Natural killer cell (primary cell): ENCODE results near the gene SPCS3. TPM values are rescaled to one million over a fixed set of nuclear protein-coding genes. Genes with fewer than 3 reads are reported as not detected.
"Not testable (repeated sequence)": the region's sequence is repeated elsewhere in the genome, so short reads cannot be mapped to it uniquely, and the experiment has no call there.

Experiments used
- ATAC-seq, 3 donors: fragments of 150-1000 bp in 2 of 3; fragments of 200-7000 bp in 1 of 3; cut with Tn5 transposase; 1 replicate in 1 of 3; 2 replicates in 2 of 3; pipeline ENCODE4 v1.10.0; 2021; ENCODE audit warnings: mild to moderate bottlenecking in 2 of 3, moderate library complexity in 2 of 3
- DNase-seq, 2 donors: peaks; one replicate each; pipeline versions ENCODE4 v3.0.0 to v3.0.0-alpha.2; 2013 to 2021; ENCODE audit warnings: mixed read lengths in 1 of 2
- H3K27ac ChIP-seq: one replicate; pipeline ENCODE4 v1.5.1; 2013; ENCODE audit warnings: mild to moderate bottlenecking, low read length
- H3K27me3 ChIP-seq: one replicate; pipeline ENCODE4 v1.6.1; 2013; ENCODE audit warnings: low read length; ENCODE audit not compliant: control insufficient read depth, insufficient read depth
- H3K36me3 ChIP-seq: one replicate; pipeline ENCODE4 v1.6.1; 2013; ENCODE audit warnings: low read length; ENCODE audit not compliant: control insufficient read depth, insufficient read depth
- H3K4me1 ChIP-seq: one replicate; pipeline ENCODE4 v1.6.1; 2013; ENCODE audit warnings: low read length; ENCODE audit not compliant: control insufficient read depth, insufficient read depth
- H3K4me3 ChIP-seq: one replicate; pipeline ENCODE4 v1.5.1; 2013; ENCODE audit warnings: low read length
- H3K9me3 ChIP-seq: one replicate; pipeline ENCODE4 v1.6.1; 2013; ENCODE audit warnings: low read length; ENCODE audit not compliant: control insufficient read depth, insufficient read depth
- H3K27ac Mint-ChIP-seq, 2 donors: one replicate each; pipeline ENCODE4 v1.8.0; 2022; ENCODE audit warnings: mild to moderate bottlenecking in 2 of 2, mixed read lengths in 2 of 2, moderate library complexity in 1 of 2
- H3K27me3 Mint-ChIP-seq, 2 donors: one replicate each; pipeline ENCODE4 v1.8.0; 2022; ENCODE audit warnings: low read depth in 2 of 2, mixed read lengths in 2 of 2
- H3K36me3 Mint-ChIP-seq: one replicate; pipeline ENCODE4 v1.8.0; 2022; ENCODE audit warnings: mixed read lengths
- H3K4me1 Mint-ChIP-seq, 2 donors: one replicate each; pipeline ENCODE4 v1.8.0; 2022; ENCODE audit warnings: mixed read lengths in 2 of 2
- H3K4me3 Mint-ChIP-seq: one replicate; pipeline ENCODE4 v1.8.0; 2022; ENCODE audit warnings: mild to moderate bottlenecking, moderate library complexity, mixed read lengths
- H3K9me3 Mint-ChIP-seq, 2 donors: one replicate each; pipeline ENCODE4 v1.8.0; 2022; ENCODE audit warnings: mixed read lengths in 2 of 2
- WGBS: methylation state at CpG from one replicate; pipeline ENCODE4 v1.1.7; 2013; ENCODE audit warnings: missing lambda C conversion rate; ENCODE audit not compliant: insufficient coverage; 5-methylcytosine and 5-hydroxymethylcytosine counted together
- intact Hi-C: fragments of 100-400 bp; cut with micrococcal nuclease; formaldehyde crosslinking; loops from one replicate; pipeline ENCODE4 v1.14.2; 2022
- total RNA-seq, 4 donors: library from RNA; stranded (reverse); fragments of 120-200 nt in 1 of 4; gene quantifications; one replicate each; pipeline versions ENCODE4 v1.2.3 to v1.2.4, GENCODE V29; 2013 to 2022
- TF ChIP-seq, protein P1 (sequence below): fragments of 200-600 bp; IDR thresholded peaks from one replicate; pipeline ENCODE4 v1.8.0; 2022; ENCODE audit warnings: antibody characterized with exemption

Gene SPCS3
- total RNA-seq, 3 donors from 2014 or later (not counting 1 experiment from before 2014, with no cell fraction given), result 157 to 204 (median 171) TPM

DNA sequence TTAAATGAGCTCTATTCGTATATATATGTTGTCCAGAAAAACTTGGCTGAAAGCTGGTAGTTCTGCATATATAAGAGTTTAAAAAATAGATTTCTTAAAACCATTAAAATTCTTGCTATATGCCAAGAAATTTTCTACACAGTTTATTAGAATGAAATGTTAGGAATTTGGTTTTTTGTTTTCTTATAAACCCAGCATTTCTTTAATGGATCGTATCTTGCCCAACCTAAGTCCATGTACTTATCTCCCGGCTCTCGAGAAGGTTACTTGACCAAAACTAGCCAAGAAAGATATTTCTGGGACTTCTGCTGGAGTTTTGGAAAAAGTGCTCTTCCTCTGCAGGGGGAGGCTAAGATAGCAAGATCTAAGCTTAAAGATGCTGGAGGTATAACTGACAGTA, 46.0 kb upstream of the SPCS3 start:
- WGBS, result 100% methylated on average over 2 of the region's 4 CpGs
- Mint-ChIP-seq H3K27ac (no peak overlapping the region), H3K27me3 (peaks cover 7 to 10% of the 10 kb centered on the region in 2 donors), H3K36me3 (no peaks in the 10 kb centered on the region), H3K4me3 (no peak overlapping the region), H3K4me1 (no peaks in the 10 kb centered on the region), H3K9me3 (no peaks in the 10 kb centered on the region)
- Histone ChIP-seq H3K27ac (no peak overlapping the region), H3K36me3 (no peaks in the 10 kb centered on the region), H3K4me1 (no peaks in the 10 kb centered on the region), H3K27me3 (peaks cover 2% of the 10 kb centered on the region), H3K9me3 (no peaks in the 10 kb centered on the region), H3K4me3 (no peak overlapping the region)
- intact Hi-C loops, result no loop called here
- ATAC-seq (no peak), DNase-seq (no peak)
- TF ChIP-seq, protein P1, sequence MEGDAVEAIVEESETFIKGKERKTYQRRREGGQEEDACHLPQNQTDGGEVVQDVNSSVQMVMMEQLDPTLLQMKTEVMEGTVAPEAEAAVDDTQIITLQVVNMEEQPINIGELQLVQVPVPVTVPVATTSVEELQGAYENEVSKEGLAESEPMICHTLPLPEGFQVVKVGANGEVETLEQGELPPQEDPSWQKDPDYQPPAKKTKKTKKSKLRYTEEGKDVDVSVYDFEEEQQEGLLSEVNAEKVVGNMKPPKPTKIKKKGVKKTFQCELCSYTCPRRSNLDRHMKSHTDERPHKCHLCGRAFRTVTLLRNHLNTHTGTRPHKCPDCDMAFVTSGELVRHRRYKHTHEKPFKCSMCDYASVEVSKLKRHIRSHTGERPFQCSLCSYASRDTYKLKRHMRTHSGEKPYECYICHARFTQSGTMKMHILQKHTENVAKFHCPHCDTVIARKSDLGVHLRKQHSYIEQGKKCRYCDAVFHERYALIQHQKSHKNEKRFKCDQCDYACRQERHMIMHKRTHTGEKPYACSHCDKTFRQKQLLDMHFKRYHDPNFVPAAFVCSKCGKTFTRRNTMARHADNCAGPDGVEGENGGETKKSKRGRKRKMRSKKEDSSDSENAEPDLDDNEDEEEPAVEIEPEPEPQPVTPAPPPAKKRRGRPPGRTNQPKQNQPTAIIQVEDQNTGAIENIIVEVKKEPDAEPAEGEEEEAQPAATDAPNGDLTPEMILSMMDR, result no peak

DNA sequence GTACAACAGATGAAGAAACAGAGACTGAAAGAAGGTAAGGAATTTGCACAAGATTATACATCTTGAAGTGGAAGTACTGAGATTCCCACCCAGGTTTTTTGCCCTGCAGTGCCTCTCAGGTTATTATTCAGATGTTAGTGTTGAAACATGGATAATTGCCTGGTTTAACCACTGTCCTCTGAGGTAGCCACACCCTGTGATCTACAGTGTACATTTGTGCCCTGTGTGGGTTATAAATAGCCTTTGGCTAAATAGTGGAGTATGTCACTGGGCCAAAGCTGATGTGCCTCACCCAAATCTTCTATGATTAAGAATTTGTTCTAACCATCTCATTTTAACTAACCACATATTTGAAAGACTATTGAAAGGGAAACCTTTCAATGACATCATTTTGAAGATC, 45.3 kb upstream of the SPCS3 start:
- TF ChIP-seq, protein P1, result no peak
- no peak overlapping the region for H3K4me3 ChIP-seq
- no peak overlapping the region for H3K27ac ChIP-seq
- DNase-seq (no peak), ATAC-seq (no peak)
- H3K27me3 ChIP-seq, result peaks cover 2% of the 10 kb centered on the region
- intact Hi-C loops, result no loop called here
- no peaks in the 10 kb centered on the region for H3K36me3 ChIP-seq
- no peaks in the 10 kb centered on the region for H3K9me3 Mint-ChIP-seq
- no peaks in the 10 kb centered on the region for H3K4me1 Mint-ChIP-seq
- H3K27me3 Mint-ChIP-seq, result peaks cover 7 to 10% of the 10 kb centered on the region in 2 donors
- no peak overlapping the region for H3K27ac Mint-ChIP-seq
- no peaks in the 10 kb centered on the region for H3K36me3 Mint-ChIP-seq
- no peak overlapping the region for H3K4me3 Mint-ChIP-seq
- no peaks in the 10 kb centered on the region for H3K4me1 ChIP-seq
- no peaks in the 10 kb centered on the region for H3K9me3 ChIP-seq

DNA sequence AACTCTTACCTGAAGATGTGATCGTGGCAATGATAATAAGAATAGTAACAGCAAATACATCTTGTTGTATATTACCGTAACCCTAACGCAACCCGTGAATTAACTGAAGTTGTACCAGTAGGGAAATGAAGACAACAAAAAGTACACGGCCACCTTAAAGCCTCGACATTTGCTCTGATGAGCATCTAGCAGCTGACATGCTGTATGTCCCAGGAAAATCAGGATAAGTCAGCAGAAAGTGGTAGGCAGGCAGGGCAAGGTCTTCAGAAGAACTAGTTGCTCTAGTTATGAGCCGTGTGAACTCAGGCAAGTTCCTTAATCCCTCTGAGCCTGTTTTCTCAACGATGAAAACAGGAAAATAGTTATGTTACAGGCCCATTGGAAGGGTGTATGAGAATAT, 43.1 kb upstream of the SPCS3 start:
- Mint-ChIP-seq H3K4me3 (no peak overlapping the region), H3K9me3 (no peaks in the 10 kb centered on the region), H3K4me1 (no peaks in the 10 kb centered on the region), H3K27ac (no peak overlapping the region), H3K27me3 (peaks cover 7 to 10% of the 10 kb centered on the region in 2 donors), H3K36me3 (no peaks in the 10 kb centered on the region)
- TF ChIP-seq, protein P1, result no peak
- Histone ChIP-seq H3K36me3 (no peaks in the 10 kb centered on the region), H3K4me3 (no peak overlapping the region), H3K4me1 (no peaks in the 10 kb centered on the region), H3K9me3 (no peaks in the 10 kb centered on the region), H3K27ac (no peak overlapping the region), H3K27me3 (peaks cover 2% of the 10 kb centered on the region)
- no peak for ATAC-seq
- DNase-seq, result no peak
- intact Hi-C loops, result no loop called here
- WGBS, result 84% methylated on average over 8 of the region's 8 CpGs

DNA sequence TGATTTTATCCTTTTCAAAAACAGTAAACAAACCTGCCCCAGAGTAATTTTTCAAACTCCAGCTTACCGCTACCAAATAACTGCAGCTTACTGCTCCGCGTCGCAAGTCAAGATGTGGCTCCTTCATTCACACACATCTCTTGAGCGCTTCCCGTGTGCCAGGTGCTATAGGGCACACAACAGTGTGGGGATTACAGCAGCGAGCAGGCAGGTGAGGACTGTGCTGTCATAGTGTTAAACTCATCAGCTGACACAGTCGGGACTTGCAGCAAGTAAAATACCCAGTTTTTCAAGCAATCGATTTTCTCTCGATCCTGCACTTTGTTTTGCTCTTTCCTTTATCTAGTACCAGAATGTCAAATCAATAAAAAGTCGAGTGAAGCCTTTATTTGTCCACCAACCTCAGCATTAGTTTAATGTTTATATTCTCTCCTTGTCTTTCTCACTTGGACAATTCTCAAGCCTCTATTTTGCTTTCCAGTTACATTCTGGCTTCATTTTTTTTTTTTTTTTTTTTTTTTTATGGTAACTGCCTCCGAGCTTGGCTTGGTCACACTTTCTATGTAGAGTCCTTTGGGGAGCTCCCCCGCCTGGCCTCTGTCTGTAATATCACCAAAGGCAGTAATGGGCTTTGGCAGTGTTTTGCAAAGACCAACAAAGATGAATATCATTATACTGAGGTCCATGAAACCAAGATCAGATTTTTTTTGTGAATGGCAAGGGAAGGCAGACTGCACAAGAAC, 42.4 kb upstream of the SPCS3 start:
- no peaks in the 10 kb centered on the region for H3K9me3 Mint-ChIP-seq
- no peak for ATAC-seq
- Histone ChIP-seq H3K27me3 (peaks cover 2% of the 10 kb centered on the region), H3K9me3 (no peaks in the 10 kb centered on the region), H3K27ac (no peak overlapping the region), H3K4me3 (no peak overlapping the region), H3K4me1 (no peaks in the 10 kb centered on the region), H3K36me3 (no peaks in the 10 kb centered on the region)
- no peaks in the 10 kb centered on the region for H3K36me3 Mint-ChIP-seq
- intact Hi-C loops, result no loop called here
- no peaks in the 10 kb centered on the region for H3K4me1 Mint-ChIP-seq
- DNase-seq, result peak in 1 of 2 donors; percentile 24
- WGBS, result 79% methylated on average over 13 of the region's 13 CpGs
- peaks cover 7 to 10% of the 10 kb centered on the region in 2 donors for H3K27me3 Mint-ChIP-seq
- H3K27ac Mint-ChIP-seq, result no peak overlapping the region
- no peak overlapping the region for H3K4me3 Mint-ChIP-seq
- TF ChIP-seq, protein P1, result no peak

DNA sequence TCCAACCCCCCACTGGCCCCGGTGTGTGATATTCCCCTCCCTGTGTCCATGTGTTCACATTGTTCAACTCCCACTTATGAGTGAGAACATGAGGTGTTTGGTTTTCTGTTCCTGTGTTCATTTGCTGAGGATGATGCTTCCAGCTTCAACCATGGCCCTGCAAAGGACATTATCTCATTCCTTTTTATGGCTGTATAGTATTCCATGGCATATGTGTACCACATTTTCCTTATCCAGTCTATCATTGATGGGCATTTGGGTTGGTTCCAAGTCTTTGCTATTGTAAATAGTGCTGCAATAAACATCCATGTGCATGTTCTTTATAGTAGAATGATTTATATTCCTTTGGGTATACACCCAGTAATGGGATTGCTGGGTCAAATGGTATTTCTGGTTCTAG, 40.2 kb upstream of the SPCS3 start:
- H3K36me3 ChIP-seq, H3K27ac ChIP-seq, ATAC-seq, H3K9me3 ChIP-seq, H3K9me3 Mint-ChIP-seq, DNase-seq, H3K27ac Mint-ChIP-seq, H3K27me3 ChIP-seq, H3K36me3 Mint-ChIP-seq, H3K4me1 Mint-ChIP-seq, H3K4me3 Mint-ChIP-seq, H3K4me3 ChIP-seq, H3K4me1 ChIP-seq, intact Hi-C loops: not testable (repeated sequence)
- peaks cover 7 to 10% of the 10 kb centered on the region in 2 donors for H3K27me3 Mint-ChIP-seq
- 57% methylated on average over 1 of the region's 1 CpG for WGBS
